GM19240 (cell line): ENCODE measurements around the gene BCAS3.
"Not testable (repeated sequence)": the region's sequence is repeated elsewhere in the genome, so short reads cannot be mapped to it uniquely, and the experiment has no call there.

Experiments used
- DNase-seq: peaks from one replicate; pipeline ENCODE4 v3.0.0; 2011; ENCODE audit warnings: low spot score; ENCODE audit not compliant: insufficient read length

The BCAS3 gene

DNA sequence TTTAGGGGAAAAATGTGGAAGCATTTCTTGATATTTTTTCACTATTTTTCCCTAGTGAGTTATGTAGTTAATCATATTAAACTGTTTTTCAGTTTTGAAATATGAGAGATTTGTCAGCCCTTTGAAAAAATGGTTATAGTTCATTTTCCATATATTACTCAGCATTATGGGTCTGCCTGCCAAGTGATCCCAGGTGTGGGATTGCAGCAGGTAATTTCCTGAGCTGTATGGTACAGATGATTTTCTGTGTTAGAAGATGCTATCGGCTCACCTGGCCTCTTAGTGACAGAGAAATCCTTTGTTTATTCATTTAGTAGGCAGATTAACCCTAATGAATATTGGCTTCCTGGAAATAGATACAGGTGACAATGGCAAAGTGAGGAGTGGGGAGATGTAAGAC, 446.9 kb downstream of the BCAS3 start:
- no peak for DNase-seq

DNA sequence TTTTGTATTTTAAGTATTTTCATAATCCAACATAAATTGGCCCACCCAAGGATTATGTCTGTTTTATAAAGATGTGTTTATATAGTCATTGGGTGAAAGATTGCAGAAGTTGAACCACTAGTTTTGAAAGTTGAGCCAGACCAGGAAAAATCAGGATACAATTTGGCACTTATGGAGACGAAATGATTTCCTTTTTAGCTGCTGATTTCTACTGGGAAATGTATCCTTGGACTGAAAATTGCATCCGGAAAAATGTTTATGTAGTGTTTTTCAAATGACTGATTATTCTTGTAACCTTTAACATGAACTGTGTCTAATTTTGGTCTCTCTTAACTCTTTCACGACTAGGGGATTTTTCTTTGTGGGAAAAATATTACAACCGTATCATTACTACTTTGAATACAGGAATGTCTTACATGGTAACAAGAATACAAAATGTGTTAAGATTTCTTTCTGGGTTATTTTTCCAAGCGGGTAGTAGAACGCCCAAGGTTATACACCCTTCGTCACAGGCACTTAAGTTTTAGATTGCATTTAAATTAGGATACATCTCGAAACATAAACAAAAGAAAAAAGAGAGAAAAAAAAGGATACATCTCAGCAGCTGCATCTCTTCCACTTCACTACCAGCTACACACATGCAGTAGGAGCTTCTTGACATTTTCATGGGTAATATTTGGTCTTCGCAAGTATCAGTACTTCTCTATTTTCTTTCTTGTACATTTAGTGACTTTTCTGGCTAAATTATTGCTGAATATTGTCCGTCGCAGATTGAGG, 449.0 kb downstream of the BCAS3 start:
- DNase-seq: no peak

DNA sequence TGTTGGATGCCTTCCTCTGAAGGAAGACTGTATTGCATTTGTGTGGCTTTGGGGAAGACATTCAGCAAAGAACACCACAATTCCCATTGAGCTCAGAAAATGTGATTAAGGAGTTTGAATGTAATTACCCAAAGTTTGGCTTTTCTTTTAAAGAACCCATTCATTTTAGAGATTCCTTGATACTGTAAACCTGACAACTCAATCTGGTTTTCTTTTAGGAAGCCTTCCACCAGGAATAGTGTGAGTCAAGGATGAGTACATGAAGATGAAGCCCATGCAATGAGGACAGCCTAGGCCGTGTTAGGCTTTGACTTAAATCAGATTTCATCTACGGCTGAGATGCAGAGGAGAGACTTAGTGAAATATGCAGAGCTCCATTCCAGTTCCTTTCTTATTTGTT, 450.3 kb downstream of the BCAS3 start:
- DNase-seq: no peak

DNA sequence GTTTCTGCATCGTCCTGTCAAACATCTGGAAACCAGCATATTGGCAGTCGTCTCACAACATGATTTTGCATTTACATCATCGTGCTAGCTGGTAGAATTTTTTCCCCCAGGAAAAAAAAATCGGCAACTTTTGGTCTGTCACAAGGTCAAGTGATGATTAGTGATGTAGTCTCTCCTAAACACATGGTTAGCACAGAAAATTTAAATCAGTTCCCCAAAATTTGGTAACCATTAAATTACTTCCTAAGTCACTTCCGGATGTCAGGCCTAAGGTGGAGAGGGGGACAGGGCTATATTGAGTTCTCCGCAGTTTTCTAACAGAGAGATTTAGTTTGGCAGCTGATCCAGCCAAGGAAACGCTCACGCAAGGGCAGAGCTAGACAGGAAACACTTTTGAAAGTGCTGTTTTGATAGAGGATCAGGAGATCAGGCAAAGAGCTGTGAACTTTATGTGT, 451.0 kb downstream of the BCAS3 start:
- no peak for DNase-seq

DNA sequence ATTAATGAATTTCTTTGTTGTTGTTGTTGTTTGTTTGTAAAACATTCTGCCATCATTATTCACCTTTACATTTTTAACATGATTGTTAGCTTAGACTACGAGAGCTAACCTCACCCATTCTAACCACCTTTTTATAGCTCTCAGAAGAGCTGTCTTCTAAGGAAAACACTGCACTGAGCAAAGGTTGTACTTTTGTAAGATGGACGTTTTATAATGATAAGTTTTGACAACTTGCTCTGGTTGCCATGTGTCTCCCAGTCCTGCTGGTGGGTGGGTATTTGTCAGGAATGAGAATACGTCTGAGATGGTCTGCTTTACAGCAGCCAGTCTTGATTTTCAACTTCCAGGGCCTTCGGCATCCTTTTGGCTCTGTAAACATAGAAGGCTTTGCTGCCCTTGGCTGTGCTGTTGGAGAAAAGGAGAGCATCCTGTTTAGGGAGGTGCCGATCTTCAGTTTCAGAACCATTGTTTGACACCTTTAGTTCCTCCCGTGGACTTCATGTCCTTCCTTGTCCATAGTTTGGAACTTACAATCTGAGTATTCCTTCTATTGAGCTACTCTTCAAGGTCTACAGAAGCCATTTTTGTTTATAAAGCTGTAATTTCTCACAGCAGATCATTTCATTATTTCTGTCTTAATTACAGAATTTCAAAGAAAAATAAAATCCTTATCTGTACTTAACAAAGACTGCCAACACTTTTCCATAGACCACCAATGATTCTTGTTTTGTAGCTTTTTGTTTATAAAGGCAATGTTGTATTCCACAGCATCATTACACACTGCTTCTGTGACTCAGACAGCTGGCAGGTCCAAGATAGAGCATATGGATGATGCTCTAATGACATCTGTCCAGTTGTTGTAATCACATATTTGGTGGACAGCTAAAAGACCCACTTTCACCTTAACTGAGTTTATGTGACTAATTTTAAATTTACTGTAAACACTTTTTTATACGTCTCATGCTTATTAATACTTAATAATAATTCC, 451.9 kb downstream of the BCAS3 start:
- DNase-seq: no peak

DNA sequence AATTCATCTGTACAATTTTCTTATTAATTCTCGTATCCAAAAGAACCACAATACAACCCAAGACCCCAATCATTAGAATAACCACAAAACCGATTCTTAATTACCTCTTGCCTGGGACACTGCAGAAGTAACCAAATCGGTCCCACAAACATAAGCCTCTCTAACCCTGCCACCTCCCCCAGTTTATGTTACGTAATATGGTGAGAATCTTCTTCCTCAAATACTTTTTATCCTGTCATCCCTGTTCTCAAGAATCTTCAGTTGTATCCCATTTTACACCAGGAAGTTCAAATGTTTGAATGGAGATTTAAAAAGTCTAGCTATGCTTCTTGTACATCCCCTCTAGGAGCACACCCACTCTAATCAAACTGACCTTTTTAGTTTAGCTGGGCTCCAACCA, 452.7 kb downstream of the BCAS3 start:
- DNase-seq: no peak

DNA sequence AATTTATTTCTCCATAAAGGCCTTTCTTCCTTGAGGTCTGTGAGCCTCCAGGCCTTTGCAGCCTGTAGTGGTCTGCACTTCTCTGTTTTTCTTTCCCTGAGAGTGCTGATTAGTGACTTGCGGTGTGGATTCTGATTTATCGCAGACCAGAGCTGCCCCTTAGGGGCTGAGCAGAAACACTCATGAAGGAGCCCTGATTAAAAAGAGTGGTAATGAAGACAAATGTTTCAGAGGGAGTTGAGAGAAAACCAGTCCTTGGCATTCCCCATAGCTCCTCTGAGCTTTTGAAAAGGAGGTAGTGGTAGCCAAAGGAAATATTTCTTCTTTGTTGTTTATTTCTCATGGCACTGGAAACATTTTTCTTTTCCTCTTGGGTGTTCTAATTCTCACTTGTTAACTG, 453.9 kb downstream of the BCAS3 start:
- no peak for DNase-seq

DNA sequence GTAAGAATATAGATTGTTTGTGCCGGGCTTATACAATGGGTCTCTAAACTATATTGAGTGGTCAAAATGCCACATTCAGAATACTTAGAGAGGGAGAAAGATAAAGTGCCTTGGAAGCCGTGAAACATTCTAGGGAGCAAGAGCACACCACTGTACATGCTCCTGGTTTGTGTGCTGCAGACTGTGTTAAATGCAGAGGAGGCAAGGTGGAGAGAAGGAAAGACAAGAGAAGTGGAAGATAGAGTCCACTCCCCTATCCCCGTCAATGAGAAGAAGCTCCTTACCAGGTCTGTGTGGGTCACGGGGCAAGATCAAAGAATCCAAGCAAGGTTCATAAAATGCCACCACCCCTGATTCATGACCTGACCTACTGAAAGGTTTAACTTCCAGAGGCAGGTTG, 454.9 kb downstream of the BCAS3 start:
- no peak for DNase-seq

DNA sequence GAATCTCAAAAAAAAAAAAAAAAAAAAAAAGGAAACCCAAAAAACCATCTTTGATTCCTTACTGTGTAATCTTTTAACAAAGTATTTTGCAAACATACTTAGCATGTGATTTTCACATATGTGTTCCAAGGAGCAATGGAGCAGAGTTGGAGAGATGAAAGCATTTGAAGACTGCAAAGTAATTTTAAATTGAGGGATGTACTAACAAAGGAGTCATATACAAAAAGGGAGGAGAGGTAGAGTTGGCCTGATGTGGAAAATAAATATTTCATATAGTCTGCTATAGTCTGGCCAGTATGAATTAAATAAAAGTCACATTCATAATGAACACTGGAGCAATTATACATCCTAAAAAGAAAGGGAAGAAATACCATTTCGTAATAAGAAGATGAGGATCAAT, 456.2 kb downstream of the BCAS3 start:
- DNase-seq: no peak

DNA sequence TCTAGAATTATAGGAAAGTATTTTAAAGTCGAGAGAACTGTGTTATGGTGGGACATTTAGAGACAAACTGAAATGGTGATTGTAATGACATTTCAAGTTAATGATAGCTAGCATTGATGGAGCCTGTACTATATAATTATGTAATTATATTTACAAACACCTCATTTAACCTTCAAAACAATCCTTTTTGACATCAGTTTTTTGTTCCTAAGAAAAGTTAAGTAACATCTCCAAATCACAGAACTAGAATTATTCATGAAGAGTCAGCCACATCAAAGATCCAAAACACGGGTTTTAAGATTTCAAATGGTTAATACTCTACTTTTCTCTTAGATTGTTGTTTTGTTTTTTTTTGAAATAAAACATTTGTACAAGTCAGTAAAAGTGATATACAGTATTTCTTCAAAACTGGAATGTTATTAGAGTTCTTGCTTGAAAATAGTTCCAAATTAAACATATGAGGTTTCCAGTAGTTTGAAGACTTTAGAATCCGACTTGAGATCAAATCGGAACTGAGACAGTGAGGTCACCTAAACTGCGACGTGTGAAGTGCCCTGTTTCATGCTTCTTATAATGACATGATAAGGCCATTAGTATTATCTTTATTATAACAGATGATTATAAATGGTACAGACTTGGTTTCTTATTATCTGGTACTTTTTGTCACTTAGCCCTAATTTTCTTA, 457.0 kb downstream of the BCAS3 start:
- no peak for DNase-seq

DNA sequence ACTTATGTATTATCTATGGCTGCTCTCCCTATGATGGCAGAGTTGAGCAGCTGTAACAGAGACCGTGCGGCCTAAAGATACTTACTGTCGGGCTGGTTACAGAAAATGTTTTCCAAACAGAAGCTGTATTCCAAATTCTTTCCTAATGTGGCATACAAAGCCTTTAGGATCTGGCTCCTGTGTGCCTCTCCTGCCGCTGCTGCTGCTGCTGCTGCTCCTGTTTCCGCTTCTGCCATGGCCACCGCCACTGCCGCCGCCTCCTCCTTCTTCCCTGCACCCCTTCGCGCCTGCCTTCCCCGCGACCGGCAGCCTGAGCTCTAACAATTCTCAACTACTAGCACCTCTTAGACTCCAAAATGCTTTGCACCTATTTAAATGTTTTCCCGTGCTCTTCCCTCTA, 458.1 kb downstream of the BCAS3 start:
- no peak for DNase-seq

DNA sequence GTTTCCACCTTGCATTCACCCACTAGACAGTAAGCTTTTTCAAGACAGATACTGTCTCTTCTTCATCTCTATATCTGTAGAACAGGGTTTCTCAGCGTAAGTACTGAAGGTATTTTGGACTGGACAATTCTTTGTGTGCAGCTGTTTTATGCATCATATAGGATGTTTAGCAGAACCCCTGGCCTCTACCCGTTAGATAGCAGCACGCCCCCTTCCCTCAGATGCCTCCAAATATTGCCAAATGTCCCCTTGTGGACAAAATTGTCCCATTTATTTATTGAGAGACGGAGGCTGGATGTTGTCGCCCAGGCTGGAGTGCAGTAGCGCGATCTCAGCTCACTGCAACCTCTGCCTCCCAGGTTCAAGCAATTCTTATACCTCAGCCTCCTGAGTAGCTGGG, 458.6 kb downstream of the BCAS3 start:
- DNase-seq: no peak

DNA sequence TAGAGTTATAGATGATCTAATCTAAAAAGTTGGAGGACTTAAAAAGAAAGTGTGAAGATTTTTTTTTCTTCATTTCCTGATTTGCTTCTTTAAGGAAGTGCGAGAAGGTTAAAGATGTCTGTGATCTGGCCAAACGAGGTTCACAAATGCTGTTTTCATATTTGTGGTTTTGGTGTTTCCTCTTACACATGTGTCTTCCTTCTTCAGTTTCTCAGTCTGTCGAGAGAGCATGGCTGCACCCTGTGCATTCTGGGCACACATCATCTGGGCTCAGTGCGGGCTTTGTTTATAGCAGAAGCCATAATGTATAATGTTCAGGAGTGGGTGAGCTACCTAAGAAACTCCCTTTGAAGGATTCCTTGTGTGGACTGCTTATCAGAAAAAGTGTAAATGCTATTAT, 461.6 kb downstream of the BCAS3 start:
- peak; percentile 56 for DNase-seq

DNA sequence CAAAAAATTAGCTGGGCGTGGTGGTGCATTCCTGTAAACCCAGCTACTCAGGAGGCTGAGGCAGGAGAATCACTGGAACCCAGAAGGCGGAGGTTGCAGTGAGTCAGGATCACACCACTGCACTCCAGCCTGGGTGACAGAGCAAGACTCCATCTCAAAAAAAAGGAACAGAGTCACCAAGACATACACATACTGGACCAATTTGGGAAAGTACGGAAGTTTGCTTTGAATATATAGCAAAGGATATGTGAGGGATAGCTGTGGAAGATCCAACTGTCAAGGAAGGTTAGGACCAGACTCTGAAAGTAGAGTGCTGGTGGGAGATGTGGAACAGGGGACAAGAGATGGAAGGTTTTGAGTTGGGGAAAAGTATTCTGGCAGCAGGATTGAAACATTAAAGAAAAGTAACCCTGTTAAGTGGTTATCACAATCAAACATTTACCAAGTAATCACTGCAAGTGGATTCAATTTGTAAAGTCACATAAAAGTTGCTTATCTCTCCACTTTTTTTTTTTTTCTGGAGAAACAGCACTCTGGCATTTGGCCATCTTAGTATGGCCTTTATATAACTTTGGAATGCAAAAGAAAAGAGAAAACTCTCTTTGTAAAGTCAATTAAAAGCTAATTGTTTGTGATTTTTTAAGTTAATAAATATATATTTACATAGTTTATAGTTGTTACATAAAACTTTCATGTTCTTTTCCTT, 462.6 kb downstream of the BCAS3 start:
- no peak for DNase-seq

DNA sequence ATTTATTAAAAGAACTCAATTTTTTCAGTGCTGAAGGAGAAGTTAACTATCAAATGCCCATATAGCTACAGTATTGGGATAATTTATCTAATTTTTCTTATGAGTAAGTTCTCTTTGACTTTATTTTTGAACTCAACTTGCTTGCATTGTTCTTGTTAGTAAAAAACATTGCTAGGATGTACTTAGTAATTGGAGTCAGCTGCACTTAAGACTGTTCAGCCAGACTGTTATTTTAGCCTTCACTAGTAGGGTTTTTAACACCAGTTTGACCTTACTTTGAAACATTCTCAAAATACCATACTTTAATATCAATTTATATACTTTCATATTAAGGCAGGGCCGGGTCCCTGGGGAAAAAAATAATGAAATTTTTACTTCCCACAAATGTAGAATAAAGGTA, 465.4 kb downstream of the BCAS3 start:
- no peak for DNase-seq

DNA sequence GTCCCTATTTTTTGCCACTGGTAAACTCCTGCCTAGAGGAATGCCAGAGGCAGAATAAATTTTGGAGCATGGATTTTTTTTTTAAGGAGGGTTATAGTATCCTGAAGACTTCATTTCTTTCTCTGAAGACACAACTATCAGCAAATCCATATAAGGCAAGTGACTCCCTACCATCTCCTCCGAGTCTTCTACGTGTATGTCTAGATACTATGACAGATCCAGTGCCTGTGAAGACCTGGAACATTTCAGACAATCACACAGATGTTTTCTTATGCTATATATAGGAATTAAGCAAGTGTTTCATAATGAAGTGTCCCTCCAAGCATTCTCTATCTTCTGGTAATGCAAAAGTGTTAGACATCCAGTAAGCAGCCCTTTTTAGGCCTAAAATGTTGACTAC, 466.5 kb downstream of the BCAS3 start:
- DNase-seq: no peak

DNA sequence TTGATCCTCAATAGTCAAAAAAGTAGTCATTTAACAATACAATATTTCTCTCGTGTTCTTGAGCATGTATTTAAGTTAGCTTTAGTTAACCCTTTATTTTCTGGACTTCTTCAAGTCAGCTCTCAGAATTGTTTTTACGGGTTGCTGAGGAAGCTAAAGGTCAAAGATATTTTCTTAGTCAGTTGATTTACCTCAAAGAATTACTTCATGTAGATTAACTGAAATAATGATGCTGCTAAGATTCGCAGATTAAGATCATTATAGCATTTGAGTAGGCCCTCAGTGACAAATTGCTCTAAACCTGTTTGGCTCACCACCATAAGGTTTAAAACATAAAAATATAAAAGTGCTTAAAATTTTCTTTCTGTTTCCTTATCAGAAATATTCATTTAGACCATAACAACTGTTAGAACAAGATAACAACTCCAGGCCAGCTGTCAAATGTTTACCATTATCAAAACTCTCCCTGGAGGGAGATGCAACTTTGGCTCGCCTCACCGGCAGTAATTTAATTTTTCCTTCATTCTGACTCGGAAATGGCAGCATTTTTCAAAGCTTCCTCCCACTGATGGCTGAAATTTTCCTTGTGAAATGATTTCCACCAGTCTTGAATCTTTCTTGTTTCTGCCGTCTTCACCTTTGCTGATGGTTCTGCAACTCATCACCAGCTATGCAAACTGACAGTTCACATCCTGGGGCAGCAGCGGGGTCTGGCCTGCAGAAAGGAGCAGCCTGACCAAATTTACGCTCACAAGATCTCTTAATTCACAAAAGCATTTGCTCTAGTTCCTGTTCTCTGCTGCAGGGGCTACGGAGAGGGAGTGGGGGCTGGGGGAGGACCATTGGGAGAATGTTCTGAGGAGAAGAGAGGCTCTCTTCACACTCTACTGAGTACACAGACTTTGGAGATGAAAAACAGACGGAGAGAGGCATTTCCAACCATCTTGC, 467.2 kb downstream of the BCAS3 start:
- no peak for DNase-seq

DNA sequence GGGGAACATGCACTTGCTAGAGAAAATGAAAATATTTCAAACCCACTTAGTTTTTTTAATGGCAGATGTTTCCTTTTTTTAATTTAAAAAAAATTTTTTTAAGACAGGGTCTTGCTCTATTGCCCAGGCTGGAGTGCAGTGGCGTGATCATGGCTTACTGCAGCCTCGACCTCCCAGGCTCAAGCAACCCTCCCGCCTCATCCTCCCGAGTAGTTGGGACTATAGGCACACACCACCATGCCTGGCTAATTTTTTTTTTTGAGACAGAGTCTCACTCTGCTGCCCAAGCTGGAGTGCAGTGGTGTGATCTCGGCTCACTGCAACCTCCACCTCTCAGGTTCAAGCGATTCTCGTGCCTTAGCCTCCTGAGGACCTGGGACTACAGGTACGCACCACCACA, 469.2 kb downstream of the BCAS3 start:
- DNase-seq: not testable (repeated sequence)

DNA sequence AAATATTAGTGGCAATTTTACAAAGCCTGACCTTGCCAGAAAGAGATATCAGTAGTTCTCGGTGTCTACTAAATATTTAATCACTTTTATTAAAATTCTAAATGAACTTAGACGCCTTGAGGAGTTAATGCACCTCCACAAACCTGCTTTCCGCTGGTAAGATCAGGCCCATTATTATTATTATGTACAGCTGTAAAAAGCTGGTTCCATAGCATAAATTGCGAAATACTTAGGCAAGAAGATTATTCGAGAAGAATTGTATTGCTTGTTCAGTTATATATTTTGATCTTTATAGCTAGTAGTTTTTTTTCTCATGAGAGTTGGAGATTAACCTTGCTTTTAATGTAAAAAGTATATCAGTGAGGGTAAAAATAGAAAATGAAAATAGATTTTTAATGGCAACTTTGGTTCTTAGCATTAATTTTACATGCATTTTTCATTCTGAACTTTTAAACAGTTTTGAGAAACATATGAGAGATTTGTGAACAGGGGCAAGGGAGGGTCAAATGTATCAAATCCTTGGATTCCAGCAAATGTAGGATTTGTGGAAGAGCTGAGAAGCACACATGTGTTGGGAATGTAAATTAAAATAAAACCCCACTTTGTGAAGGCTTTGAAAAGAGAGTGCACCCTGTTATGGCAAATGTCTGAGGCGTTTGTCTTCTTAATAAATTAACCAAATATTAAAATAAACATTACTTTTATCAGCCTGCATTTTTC, 471.6 kb downstream of the BCAS3 start:
- no peak for DNase-seq
